Fibroblast of lung (primary cell): ENCODE results near the gene DPEP1.

ENCODE experiments used
- CTCF ChIP-seq, 2 donors: IDR thresholded peaks in 1 of 2; conservative IDR thresholded peaks in 1 of 2; 1 replicate in 1 of 2; 2 replicates in 1 of 2; pipeline ENCODE4 v1.5.1; 2011 to 2012; ENCODE audit warnings: low read length in 2 of 2, control low read depth in 1 of 2, inconsistent platforms in 1 of 2, low read depth in 1 of 2, mild to moderate bottlenecking in 1 of 2
- EZH2 ChIP-seq: IDR thresholded peaks from 2 replicates; pipeline ENCODE4 v1.5.1; 2012; ENCODE audit warnings: low read length, control low read depth, mild to moderate bottlenecking; ENCODE audit errors: missing control alignments

- peak in 1 of 2 donors; percentile 30 for TF ChIP-seq CTCF (conservative IDR thresholded peaks at IDR 0.05 in 1 of 2, IDR thresholded peaks at IDR 0.05 in 1 of 2; ENCODE audit: low read depth in 1 of 2, low read length in 2 of 2)
- TF ChIP-seq EZH2: no peak
These were observed 14.0 kb upstream of the DPEP1 start for GRCh38 chr16:89599451-89599858.
